Transverse colon (tissue), 4 donors: ENCODE data around the gene ALPG. TPM values are rescaled to one million over a fixed set of nuclear protein-coding genes. Genes with fewer than 3 reads are reported as not detected.
A peak's percentile ranks its signal among the peaks of the same experiment; 100 is the strongest.
"Not testable (repeated sequence)": the region's sequence is repeated elsewhere in the genome, so short reads cannot be mapped to it uniquely, and the experiment has no call there.

ENCODE experiments used
- DNase-seq: peaks from one replicate; pipeline ENCODE4 v3.0.0-alpha.2; 2019
- H3K27ac ChIP-seq, 4 donors: fragments of 200-600 bp; sonication (generic); 2 replicates each; pipeline ENCODE4 v1.5.1; 2016 to 2018; ENCODE audit warnings: inconsistent platforms in 4 of 4
- H3K27me3 ChIP-seq: fragments of 200-600 bp; sonication (generic); 2 replicates; pipeline ENCODE4 v1.5.1; 2017; ENCODE audit warnings: inconsistent platforms
- H3K36me3 ChIP-seq, 4 donors: fragments of 200-600 bp; sonication (generic); 2 replicates each; pipeline ENCODE4 v1.5.1; 2017 to 2019; ENCODE audit warnings: inconsistent platforms in 4 of 4
- H3K4me1 ChIP-seq, 4 donors: fragments of 200-600 bp; sonication (generic); 2 replicates each; pipeline ENCODE4 v1.5.1; 2017 to 2020; ENCODE audit warnings: inconsistent platforms in 4 of 4
- H3K4me3 ChIP-seq, 4 donors: fragments of 200-600 bp; sonication (generic); 1 replicate in 1 of 4; 2 replicates in 3 of 4; pipeline versions ENCODE4 v1.5.1 to v1.6.1; 2017 to 2019; ENCODE audit warnings: inconsistent platforms in 4 of 4
- H3K9me3 ChIP-seq, 2 donors: fragments of 200-600 bp; sonication (generic); 2 replicates each; pipeline ENCODE4 v1.5.1; 2017 to 2019; ENCODE audit warnings: inconsistent platforms in 2 of 2
- CTCF ChIP-seq, 5 experiments: fragments of 200-600 bp in 3 of 5; fragments of 450-650 bp in 2 of 5; sonication (generic) in 3 of 5; IDR thresholded peaks; 1 replicate in 2 of 5; 2 replicates in 3 of 5; pipeline ENCODE4 v1.5.1; 2016 to 2017; ENCODE audit warnings: antibody characterized with exemption in 5 of 5, inconsistent platforms in 3 of 5, mild to moderate bottlenecking in 2 of 5, moderate library complexity in 1 of 5
- EP300 ChIP-seq: sonication (generic); formaldehyde crosslinking; IDR thresholded peaks from one replicate; pipeline ENCODE4 v1.6.1; 2017; ENCODE audit warnings: antibody characterized with exemption, low read depth
- POLR2A ChIP-seq: fragments of 450-650 bp; IDR thresholded peaks from one replicate; pipeline ENCODE4 v1.6.1; 2016; ENCODE audit warnings: antibody characterized with exemption, mild to moderate bottlenecking, moderate library complexity
- POLR2AphosphoS5 ChIP-seq, 3 donors: sonication (generic); formaldehyde crosslinking; IDR thresholded peaks; one replicate each; pipeline ENCODE4 v1.6.1; 2016; ENCODE audit warnings: antibody characterized with exemption in 3 of 3
- WGBS, 2 donors: methylation state at CpG; one replicate each; pipeline ENCODE4 v1.1.5; 2018; ENCODE audit warnings: low coverage in 1 of 2; 5-methylcytosine and 5-hydroxymethylcytosine counted together
- in situ Hi-C, 4 donors: fragments of 200-750 bp; cut with MboI; loops; one replicate each; pipeline versions ENCODE4 v1.15.0 to v1.15.1; 2017; ENCODE audit warnings: low sequenced_read_pairs in 3 of 4, low pct_ligation_motif_present in 1 of 4, low pct_unique_long_range_greater_than_20kb in 1 of 4
- intact Hi-C: fragments of 100-400 bp; cut with DNase I; formaldehyde crosslinking; loops from one replicate; pipeline ENCODE4 v1.15.1; 2023; ENCODE audit warnings: low total_unique reads
- total RNA-seq, 4 donors: library from RNA; depleted of rRNA; stranded (reverse); fragments of >200 nt; gene quantifications; one replicate each; pipeline ENCODE4 v1.1.0, GENCODE V29; 2016

Gene ALPG
- total RNA-seq, 4 donors from 2014 or later = not detected

GRCh38 chr2:232438951-232439757 lies 32.5 kb downstream of the ALPG start:
- 79% methylated on average over 14 of the region's 22 CpGs; no CpG with 5 or more reads in 1 of the 2 donors for WGBS, 2 donors
- peak; percentile 49 to 72 (median 51) for TF ChIP-seq CTCF (IDR thresholded peaks at IDR 0.05)
- no peak for TF ChIP-seq POLR2A
- TF ChIP-seq POLR2AphosphoS5 (IDR thresholded peaks at IDR 0.05) = no peak
- TF ChIP-seq EP300 = no peak
- H3K27ac ChIP-seq = no peak overlapping the region
- H3K9me3 ChIP-seq = no peaks in the 10 kb centered on the region
- peak; percentile 45 for DNase-seq
- intact Hi-C loops = loop anchor here (5.0 kb wide), 1 partner anchor 532 kb away; no protein-coding TSS in a partner anchor
- in situ Hi-C loops = loop anchor here in 2 of 4 donors (10.0 to 25.0 kb wide), 3 partner anchors 94 to 534 kb away; no protein-coding TSS in a partner anchor
- no peak overlapping the region for H3K4me3 ChIP-seq
- H3K27me3 ChIP-seq = peaks cover 5% of the 10 kb centered on the region
- H3K4me1 ChIP-seq = no peaks in the 10 kb centered on the region
- H3K36me3 ChIP-seq = no peaks in the 10 kb centered on the region

GRCh38 chr2:232439758-232440135 lies 33.1 kb downstream of the ALPG start:
- DNase-seq = no peak
- Histone ChIP-seq H3K36me3 (no peaks in the 10 kb centered on the region), H3K4me1 (no peaks in the 10 kb centered on the region), H3K27ac (no peak overlapping the region), H3K4me3 (no peak overlapping the region), H3K27me3 (peaks cover 5% of the 10 kb centered on the region), H3K9me3 (no peaks in the 10 kb centered on the region)
- WGBS, 2 donors = 67% methylated on average over 1 of the region's 5 CpGs; no CpG with 5 or more reads in 1 of the 2 donors
- intact Hi-C loops (loop anchor here (5.0 kb wide), 2 partner anchors 83 to 532 kb away; partner anchors contain the start of gene PRSS56), in situ Hi-C loops (loop anchor here in 2 of 4 donors (10.0 to 25.0 kb wide), 3 partner anchors 95 to 535 kb away; no protein-coding TSS in a partner anchor)
- TF ChIP-seq POLR2A = no peak
- TF ChIP-seq POLR2AphosphoS5 (IDR thresholded peaks at IDR 0.05) = no peak
- TF ChIP-seq CTCF (IDR thresholded peaks at IDR 0.05) = peak in 3 of 5 experiments; percentile 23 to 50 (median 33)
- TF ChIP-seq EP300 = no peak

GRCh38 chr2:232440220-232441018 lies 33.8 kb downstream of the ALPG start:
- H3K4me3 ChIP-seq, H3K27me3 ChIP-seq, H3K4me1 ChIP-seq, H3K27ac ChIP-seq, H3K9me3 ChIP-seq, H3K36me3 ChIP-seq: not testable (repeated sequence)
- WGBS, 2 donors = 17% methylated on average over 13 of the region's 16 CpGs; no CpG with 5 or more reads in 1 of the 2 donors
- peak; percentile 90 to 95 (median 91) for TF ChIP-seq CTCF (IDR thresholded peaks at IDR 0.05)
- intact Hi-C loops = loop anchor here (5.0 kb wide), 1 partner anchor 82 kb away; the partner anchor contains the start of gene PRSS56
- in situ Hi-C loops = loop anchor here in 1 of 4 donors (25.0 kb wide), 1 partner anchor 528 kb away; no protein-coding TSS in a partner anchor
- DNase-seq = peak; percentile 88
